Measurements from ENCODE around the gene SMARCAL1. TPM values are rescaled to one million over a fixed set of nuclear protein-coding genes. Genes with fewer than 3 reads are reported as not detected.

The SMARCAL1 gene
- polyA plus RNA-seq, 4 donors, result 5.4 to 15.4 (median 8.3) TPM

GRCh38 chr2:216467845-216468244 is 55.6 kb downstream of the SMARCAL1 start:
- Histone ChIP-seq H3K4me1 (ENCODE audit: control insufficient read depth in 3 of 3, insufficient read depth in 2 of 3, low read depth in 1 of 3, low read length in 2 of 3) (no peaks in the 10 kb centered on the region), H3K27ac (ENCODE audit: low read depth in 1 of 3, low read length in 2 of 3) (no peak overlapping the region), H3K27me3 (ENCODE audit: control insufficient read depth in 3 of 3, insufficient read depth in 3 of 3, low read length in 3 of 3) (no peaks in the 10 kb centered on the region), H3K9me3 (ENCODE audit: control insufficient read depth in 2 of 2, insufficient read depth in 1 of 2, low read depth in 1 of 2, low read length in 1 of 2) (no peaks in the 10 kb centered on the region), H3K36me3 (ENCODE audit: control insufficient read depth in 3 of 3, insufficient read depth in 2 of 3, low read depth in 1 of 3, low read length in 3 of 3) (peaks cover 0 to 29% (median 4%) of the 10 kb centered on the region in 3 donors), H3K4me3 (ENCODE audit: low read depth in 1 of 3, low read length in 3 of 3) (no peak overlapping the region)
- WGBS, 3 donors, result 96 to 99% (median 96%) methylated on average over 4 of the region's 4 CpGs
- no peak for DNase-seq
- FAIRE-seq, result no peak

- DNase-seq (no peak), FAIRE-seq (no peak)
- no peaks in the 10 kb centered on the region for H3K9me3 ChIP-seq (ENCODE audit: control insufficient read depth in 2 of 2, insufficient read depth in 1 of 2, low read depth in 1 of 2, low read length in 1 of 2)
- no peak overlapping the region for H3K27ac ChIP-seq (ENCODE audit: low read depth in 1 of 3, low read length in 2 of 3)
- no peaks in the 10 kb centered on the region for H3K4me1 ChIP-seq (ENCODE audit: control insufficient read depth in 3 of 3, insufficient read depth in 2 of 3, low read depth in 1 of 3, low read length in 2 of 3)
- no peak overlapping the region for H3K4me3 ChIP-seq (ENCODE audit: low read depth in 1 of 3, low read length in 3 of 3)
- no peaks in the 10 kb centered on the region for H3K27me3 ChIP-seq (ENCODE audit: control insufficient read depth in 3 of 3, insufficient read depth in 3 of 3, low read length in 3 of 3)
- peaks cover 0 to 32% (median 4%) of the 10 kb centered on the region in 3 donors for H3K36me3 ChIP-seq (ENCODE audit: control insufficient read depth in 3 of 3, insufficient read depth in 2 of 3, low read depth in 1 of 3, low read length in 3 of 3)
Observed at GRCh38 chr2:216469661-216470060, 57.4 kb downstream of the SMARCAL1 start.

GRCh38 chr2:216473187-216473586 is 60.9 kb downstream of the SMARCAL1 start:
- H3K27ac ChIP-seq (ENCODE audit: low read depth in 1 of 3, low read length in 2 of 3), result no peak overlapping the region
- H3K36me3 ChIP-seq (ENCODE audit: control insufficient read depth in 3 of 3, insufficient read depth in 2 of 3, low read depth in 1 of 3, low read length in 3 of 3), result peaks cover 1 to 42% (median 4%) of the 10 kb centered on the region in 3 donors
- 89 to 98% (median 95%) methylated on average over 3 of the region's 3 CpGs for WGBS, 3 donors
- H3K9me3 ChIP-seq (ENCODE audit: control insufficient read depth in 2 of 2, insufficient read depth in 1 of 2, low read depth in 1 of 2, low read length in 1 of 2), result no peaks in the 10 kb centered on the region
- FAIRE-seq (no peak), DNase-seq (no peak)
- no peak overlapping the region for H3K4me3 ChIP-seq (ENCODE audit: low read depth in 1 of 3, low read length in 3 of 3)
- no peaks in the 10 kb centered on the region for H3K27me3 ChIP-seq (ENCODE audit: control insufficient read depth in 3 of 3, insufficient read depth in 3 of 3, low read length in 3 of 3)
- no peaks in the 10 kb centered on the region for H3K4me1 ChIP-seq (ENCODE audit: control insufficient read depth in 3 of 3, insufficient read depth in 2 of 3, low read depth in 1 of 3, low read length in 2 of 3)

- Histone ChIP-seq H3K4me3 (ENCODE audit: low read depth in 1 of 3, low read length in 3 of 3) (no peak overlapping the region), H3K9me3 (ENCODE audit: control insufficient read depth in 2 of 2, insufficient read depth in 1 of 2, low read depth in 1 of 2, low read length in 1 of 2) (no peaks in the 10 kb centered on the region), H3K4me1 (ENCODE audit: control insufficient read depth in 3 of 3, insufficient read depth in 2 of 3, low read depth in 1 of 3, low read length in 2 of 3) (no peaks in the 10 kb centered on the region), H3K27me3 (ENCODE audit: control insufficient read depth in 3 of 3, insufficient read depth in 3 of 3, low read length in 3 of 3) (no peaks in the 10 kb centered on the region), H3K36me3 (ENCODE audit: control insufficient read depth in 3 of 3, insufficient read depth in 2 of 3, low read depth in 1 of 3, low read length in 3 of 3) (peaks cover 4 to 50% (median 6%) of the 10 kb centered on the region in 3 donors), H3K27ac (ENCODE audit: low read depth in 1 of 3, low read length in 2 of 3) (no peak overlapping the region)
- DNase-seq (no peak), FAIRE-seq (no peak)
- WGBS, 3 donors, result 74 to 91% (median 79%) methylated on average over 12 of the region's 12 CpGs
Observed at GRCh38 chr2:216474925-216475670, 62.8 kb downstream of the SMARCAL1 start.

- Histone ChIP-seq H3K4me3 (ENCODE audit: low read depth in 1 of 3, low read length in 3 of 3) (no peak overlapping the region), H3K27me3 (ENCODE audit: control insufficient read depth in 3 of 3, insufficient read depth in 3 of 3, low read length in 3 of 3) (no peaks in the 10 kb centered on the region), H3K36me3 (ENCODE audit: control insufficient read depth in 3 of 3, insufficient read depth in 2 of 3, low read depth in 1 of 3, low read length in 3 of 3) (peaks cover 7 to 49% (median 8%) of the 10 kb centered on the region in 3 donors), H3K27ac (ENCODE audit: low read depth in 1 of 3, low read length in 2 of 3) (no peak overlapping the region), H3K9me3 (ENCODE audit: control insufficient read depth in 2 of 2, insufficient read depth in 1 of 2, low read depth in 1 of 2, low read length in 1 of 2) (no peaks in the 10 kb centered on the region), H3K4me1 (ENCODE audit: control insufficient read depth in 3 of 3, insufficient read depth in 2 of 3, low read depth in 1 of 3, low read length in 2 of 3) (no peaks in the 10 kb centered on the region)
- FAIRE-seq, result no peak
- no peak for DNase-seq
- 92 to 96% (median 93%) methylated on average over 6 of the region's 6 CpGs for WGBS, 3 donors
Observed at GRCh38 chr2:216475767-216476166, 63.5 kb downstream of the SMARCAL1 start.

GRCh38 chr2:216477283-216478035 is 65.2 kb downstream of the SMARCAL1 start:
- WGBS, 3 donors, result 70 to 94% (median 93%) methylated on average over 2 of the region's 2 CpGs
- H3K4me1 ChIP-seq (ENCODE audit: control insufficient read depth in 3 of 3, insufficient read depth in 2 of 3, low read depth in 1 of 3, low read length in 2 of 3), result no peaks in the 10 kb centered on the region

GRCh38 chr2:216478151-216478550 is 65.9 kb downstream of the SMARCAL1 start:
- 88 to 93% (median 93%) methylated on average over 3 of the region's 3 CpGs for WGBS, 3 donors
- H3K9me3 ChIP-seq (ENCODE audit: control insufficient read depth in 2 of 2, insufficient read depth in 1 of 2, low read depth in 1 of 2, low read length in 1 of 2), result no peaks in the 10 kb centered on the region
- no peak overlapping the region for H3K27ac ChIP-seq (ENCODE audit: low read depth in 1 of 3, low read length in 2 of 3)
- no peak for DNase-seq
- H3K27me3 ChIP-seq (ENCODE audit: control insufficient read depth in 3 of 3, insufficient read depth in 3 of 3, low read length in 3 of 3), result no peaks in the 10 kb centered on the region
- H3K4me1 ChIP-seq (ENCODE audit: control insufficient read depth in 3 of 3, insufficient read depth in 2 of 3, low read depth in 1 of 3, low read length in 2 of 3), result no peaks in the 10 kb centered on the region
- H3K4me3 ChIP-seq (ENCODE audit: low read depth in 1 of 3, low read length in 3 of 3), result no peak overlapping the region
- no peak for FAIRE-seq
- H3K36me3 ChIP-seq (ENCODE audit: control insufficient read depth in 3 of 3, insufficient read depth in 2 of 3, low read depth in 1 of 3, low read length in 3 of 3), result peaks cover 6 to 47% (median 8%) of the 10 kb centered on the region in 3 donors

More at GRCh38 chr2:216477283-216478035, 65.2 kb downstream of the SMARCAL1 start:
- Histone ChIP-seq H3K4me3 (ENCODE audit: low read depth in 1 of 3, low read length in 3 of 3) (no peak overlapping the region), H3K27ac (ENCODE audit: low read depth in 1 of 3, low read length in 2 of 3) (no peak overlapping the region), H3K36me3 (ENCODE audit: control insufficient read depth in 3 of 3, insufficient read depth in 2 of 3, low read depth in 1 of 3, low read length in 3 of 3) (peaks cover 6 to 46% (median 8%) of the 10 kb centered on the region in 3 donors), H3K27me3 (ENCODE audit: control insufficient read depth in 3 of 3, insufficient read depth in 3 of 3, low read length in 3 of 3) (no peaks in the 10 kb centered on the region), H3K9me3 (ENCODE audit: control insufficient read depth in 2 of 2, insufficient read depth in 1 of 2, low read depth in 1 of 2, low read length in 1 of 2) (no peaks in the 10 kb centered on the region)
- DNase-seq (no peak), FAIRE-seq (no peak)

- peaks cover 6 to 51% (median 8%) of the 10 kb centered on the region in 3 donors for H3K36me3 ChIP-seq (ENCODE audit: control insufficient read depth in 3 of 3, insufficient read depth in 2 of 3, low read depth in 1 of 3, low read length in 3 of 3)
- no peaks in the 10 kb centered on the region for H3K4me1 ChIP-seq (ENCODE audit: control insufficient read depth in 3 of 3, insufficient read depth in 2 of 3, low read depth in 1 of 3, low read length in 2 of 3)
- no peak overlapping the region for H3K4me3 ChIP-seq (ENCODE audit: low read depth in 1 of 3, low read length in 3 of 3)
- DNase-seq, result no peak
- 83 to 89% (median 84%) methylated on average over 1 of the region's 1 CpG for WGBS, 3 donors
- no peak for FAIRE-seq
- H3K9me3 ChIP-seq (ENCODE audit: control insufficient read depth in 2 of 2, insufficient read depth in 1 of 2, low read depth in 1 of 2, low read length in 1 of 2), result no peaks in the 10 kb centered on the region
- H3K27ac ChIP-seq (ENCODE audit: low read depth in 1 of 3, low read length in 2 of 3), result no peak overlapping the region
- H3K27me3 ChIP-seq (ENCODE audit: control insufficient read depth in 3 of 3, insufficient read depth in 3 of 3, low read length in 3 of 3), result no peaks in the 10 kb centered on the region
Observed at GRCh38 chr2:216478791-216479190, 66.5 kb downstream of the SMARCAL1 start.
